SK-N-SH (cell line): ENCODE measurements around the gene ANKRD2.
"Not testable (repeated sequence)": the region's sequence is repeated elsewhere in the genome, so short reads cannot be mapped to it uniquely, and the experiment has no call there.

ENCODE experiments used
- CTCF ChIP-seq: fragments of 200-600 bp; sonication (generic); IDR thresholded peaks from 2 replicates; pipeline ENCODE4 v1.6.1; 2017; ENCODE audit warnings: antibody characterized with exemption, mild to moderate bottlenecking, moderate library complexity
- RFX5 ChIP-seq: IDR thresholded peaks from 2 replicates; pipeline ENCODE4 v1.6.1; 2012; ENCODE audit warnings: mild to moderate bottlenecking, improper control_type of control experiment, low read length

- not testable (repeated sequence) for TF ChIP-seq RFX5, CTCF
These were observed 3.9 kb downstream of the ANKRD2 start for GRCh38 chr10:97576487-97576886.
